GM15510 (cell line): ENCODE results near the gene ADGRD1.

Experiments used
- POLR2A ChIP-seq: IDR thresholded peaks from 3 replicates; pipeline ENCODE4 v1.6.1; 2011; ENCODE audit warnings: borderline replicate concordance; ENCODE audit not compliant: insufficient read length; ENCODE audit errors: extremely low read depth

ADGRD1 gene

DNA sequence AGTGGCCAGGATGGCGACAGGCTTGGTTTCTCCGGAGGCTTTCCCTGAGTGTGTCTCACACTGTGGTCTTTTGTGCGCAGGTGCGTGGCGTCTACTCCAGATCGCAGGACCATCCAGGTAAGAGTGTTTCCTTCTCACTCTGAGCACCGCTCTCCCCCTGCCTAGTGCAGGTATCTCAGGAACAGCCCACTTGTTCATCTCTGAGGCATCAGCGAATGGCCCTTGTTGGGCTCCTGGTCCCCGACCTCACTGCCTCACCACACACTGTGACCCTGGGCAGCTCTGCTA, 781 bp downstream of the ADGRD1 start:
- no peak for TF ChIP-seq POLR2A

DNA sequence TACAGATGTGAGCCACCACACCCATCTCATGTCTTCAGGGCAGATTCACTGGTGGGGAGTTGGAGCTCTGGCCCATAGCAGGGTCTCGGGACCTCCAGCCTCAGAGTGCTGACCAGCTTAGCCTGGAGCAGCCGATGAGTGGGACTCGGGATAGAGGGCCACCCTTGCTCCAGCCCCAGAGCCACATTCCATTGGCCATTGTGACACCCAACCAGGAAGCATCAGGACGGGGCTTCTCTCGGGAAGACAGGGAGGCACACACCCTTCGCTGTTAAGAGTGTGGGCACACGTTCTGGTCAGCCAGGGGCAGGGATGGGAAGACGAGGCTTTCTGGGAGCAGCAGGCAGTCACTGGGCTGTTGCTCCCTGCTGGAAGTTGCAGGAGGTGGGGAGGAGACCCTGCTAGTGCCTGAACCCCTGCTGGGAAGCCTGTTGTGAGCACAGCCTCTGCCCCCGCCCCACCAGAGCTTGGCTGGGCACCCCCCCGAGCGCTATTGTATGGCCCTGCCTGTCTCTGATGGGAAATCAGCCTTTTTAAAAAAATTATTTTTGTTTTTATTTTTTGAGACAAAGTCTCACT, 1.6 kb downstream of the ADGRD1 start:
- TF ChIP-seq POLR2A: no peak

DNA sequence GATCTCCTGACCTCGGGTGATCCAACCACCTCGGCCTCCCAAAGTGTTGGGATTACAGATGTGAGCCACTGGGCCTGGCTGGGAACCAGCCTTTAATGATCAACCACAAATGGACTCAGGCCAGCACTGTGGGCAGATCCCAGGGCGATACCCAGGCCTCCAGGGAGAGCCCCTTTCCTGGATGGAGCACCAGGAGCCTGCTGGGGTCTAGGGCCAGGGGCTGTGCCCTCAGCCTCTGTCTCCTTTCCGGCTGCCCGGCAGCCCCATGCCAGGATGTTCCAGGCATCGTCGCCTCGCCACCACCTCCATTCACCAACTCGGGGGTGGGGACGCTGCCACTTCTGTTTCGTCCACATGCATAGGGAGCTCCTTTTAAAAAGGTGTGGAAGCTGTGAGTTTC, 2.3 kb downstream of the ADGRD1 start:
- no peak for TF ChIP-seq POLR2A

GRCh38 chr12:130956456-130957303, 3.0 kb downstream of the ADGRD1 start:
- TF ChIP-seq POLR2A: no peak

DNA sequence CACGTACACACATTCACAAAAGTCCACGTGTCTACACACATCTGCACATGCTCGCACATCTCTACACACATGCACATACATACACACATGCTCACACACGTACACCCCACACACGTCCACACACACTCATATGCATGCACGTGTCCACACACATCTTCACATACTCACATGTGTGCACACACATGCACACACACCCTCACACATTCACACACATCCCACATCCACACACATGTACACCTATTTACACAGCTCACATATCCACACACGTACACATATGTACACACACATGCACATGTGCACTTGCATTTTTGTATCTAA, 3.6 kb downstream of the ADGRD1 start:
- TF ChIP-seq POLR2A: no peak

GRCh38 chr12:130958557-130959140, 4.9 kb downstream of the ADGRD1 start:
- TF ChIP-seq POLR2A: no peak

GRCh38 chr12:130959632-130960031, 5.9 kb downstream of the ADGRD1 start:
- TF ChIP-seq POLR2A: no peak

- no peak for TF ChIP-seq POLR2A
Measured at GRCh38 chr12:130960058-130960457, 6.4 kb downstream of the ADGRD1 start.

- TF ChIP-seq POLR2A: no peak
Measured at GRCh38 chr12:130960787-130961186, 7.1 kb downstream of the ADGRD1 start.

DNA sequence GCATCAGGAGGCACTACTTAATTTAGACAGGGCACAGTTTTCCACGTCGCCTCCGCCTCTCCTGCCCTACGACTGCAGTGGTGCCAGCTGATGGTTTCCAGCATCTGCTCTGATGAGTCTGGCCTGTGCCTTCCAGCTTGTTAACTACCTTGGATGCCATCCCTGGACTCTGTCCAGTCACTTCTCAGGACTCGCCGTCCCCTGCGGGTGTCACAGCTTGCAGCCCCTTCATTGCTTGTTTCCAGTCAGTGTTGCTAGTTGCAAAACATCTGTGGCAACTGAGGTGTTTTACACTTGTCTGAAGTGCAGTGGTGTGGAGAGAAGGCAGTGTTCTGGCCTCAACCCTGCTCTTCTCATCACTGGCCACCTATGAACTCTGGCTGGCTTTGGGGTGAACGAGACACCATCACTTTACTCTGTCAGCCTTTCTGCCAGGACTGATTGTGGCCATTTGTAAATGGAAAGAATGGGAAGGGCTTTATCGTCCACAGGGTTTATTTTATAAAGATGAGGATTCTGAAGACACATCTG, 8.3 kb downstream of the ADGRD1 start:
- no peak for TF ChIP-seq POLR2A

DNA sequence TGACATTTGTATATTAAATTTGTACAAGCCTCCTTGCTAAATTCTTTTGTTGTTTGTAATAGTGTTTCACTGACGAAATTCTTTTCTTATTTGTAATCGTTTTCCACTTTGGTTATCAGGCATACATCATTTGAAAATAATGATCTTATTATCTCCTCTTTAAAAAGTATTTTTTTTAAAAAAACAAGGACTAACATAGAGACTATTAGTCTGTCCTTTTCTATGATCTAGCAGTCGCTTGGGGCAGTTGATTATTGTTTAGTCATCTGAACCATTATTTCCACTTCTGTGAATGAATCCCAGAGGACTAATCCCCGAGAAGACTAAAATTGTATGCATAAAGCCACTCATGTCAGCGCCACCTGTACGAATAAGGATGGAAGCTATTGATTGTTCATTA, 11.5 kb downstream of the ADGRD1 start:
- TF ChIP-seq POLR2A: no peak

GRCh38 chr12:130965668-130966067, 12.0 kb downstream of the ADGRD1 start:
- no peak for TF ChIP-seq POLR2A

GRCh38 chr12:130966443-130967030, 12.8 kb downstream of the ADGRD1 start:
- no peak for TF ChIP-seq POLR2A

- TF ChIP-seq POLR2A: no peak
Measured at GRCh38 chr12:130967636-130968035, 13.9 kb downstream of the ADGRD1 start.

- TF ChIP-seq POLR2A: no peak
Measured at GRCh38 chr12:130968611-130969010, 14.9 kb downstream of the ADGRD1 start.
